AG08395 (cell line): ENCODE data around the gene CLEC18B.
"Not testable (repeated sequence)": the region's sequence is repeated elsewhere in the genome, so short reads cannot be mapped to it uniquely, and the experiment has no call there.

Source experiments
- DNase-seq: peaks from one replicate; pipeline ENCODE4 v3.0.0; 2012; ENCODE audit warnings: mixed read lengths, low spot score

Gene CLEC18B

GRCh38 chr16:74420612-74421481, at the start of gene CLEC18B:
Gene CLEC18B (minus strand): TSS chr16:74421478. CDS start chr16:74421270, 208 bp downstream.
- DNase-seq: not testable (repeated sequence)

- no peak for DNase-seq
These were observed 48.7 kb upstream of the CLEC18B start for GRCh38 chr16:74469946-74470478.

GRCh38 chr16:74468807-74469525, 47.7 kb upstream of the CLEC18B start:
- no peak for DNase-seq

GRCh38 chr16:74466872-74467271, 45.6 kb upstream of the CLEC18B start:
- DNase-seq: no peak

GRCh38 chr16:74465851-74466685, 44.8 kb upstream of the CLEC18B start:
- no peak for DNase-seq

GRCh38 chr16:74465281-74465680, 44.0 kb upstream of the CLEC18B start:
- DNase-seq: no peak

- DNase-seq: no peak
These were observed 42.6 kb upstream of the CLEC18B start for GRCh38 chr16:74463888-74464287.

- no peak for DNase-seq
These were observed 41.1 kb upstream of the CLEC18B start for GRCh38 chr16:74462361-74462760.

- no peak for DNase-seq
These were observed 40.5 kb upstream of the CLEC18B start for GRCh38 chr16:74461826-74462225.

- DNase-seq: no peak
These were observed 39.3 kb upstream of the CLEC18B start for GRCh38 chr16:74460542-74460941.

GRCh38 chr16:74456290-74456625, 35.0 kb upstream of the CLEC18B start:
- DNase-seq: no peak

- peak; percentile 7 for DNase-seq
These were observed 34.5 kb upstream of the CLEC18B start for GRCh38 chr16:74455619-74456289.

GRCh38 chr16:74455213-74455612, 33.9 kb upstream of the CLEC18B start:
- no peak for DNase-seq

- no peak for DNase-seq
These were observed 30.9 kb upstream of the CLEC18B start for GRCh38 chr16:74451951-74452758.

GRCh38 chr16:74450967-74451760, 29.9 kb upstream of the CLEC18B start:
- no peak for DNase-seq

GRCh38 chr16:74450236-74450635, 29.0 kb upstream of the CLEC18B start:
- DNase-seq: no peak

GRCh38 chr16:74449470-74449869, 28.2 kb upstream of the CLEC18B start:
- DNase-seq: peak; percentile 78

GRCh38 chr16:74448990-74449389, 27.7 kb upstream of the CLEC18B start:
- peak; percentile 95 for DNase-seq

GRCh38 chr16:74447578-74447977, 26.3 kb upstream of the CLEC18B start:
- DNase-seq: no peak

GRCh38 chr16:74446866-74447265, 25.6 kb upstream of the CLEC18B start:
- DNase-seq: no peak
